ENCODE results near the gene UBASH3B. TPM values are rescaled to one million over a fixed set of nuclear protein-coding genes. Genes with fewer than 3 reads are reported as not detected.
"Not testable (repeated sequence)": the region's sequence is repeated elsewhere in the genome, so short reads cannot be mapped to it uniquely, and the experiment has no call there.

The UBASH3B gene
- total RNA-seq, 1 experiment from 2014 or later: 9.4 TPM

DNA sequence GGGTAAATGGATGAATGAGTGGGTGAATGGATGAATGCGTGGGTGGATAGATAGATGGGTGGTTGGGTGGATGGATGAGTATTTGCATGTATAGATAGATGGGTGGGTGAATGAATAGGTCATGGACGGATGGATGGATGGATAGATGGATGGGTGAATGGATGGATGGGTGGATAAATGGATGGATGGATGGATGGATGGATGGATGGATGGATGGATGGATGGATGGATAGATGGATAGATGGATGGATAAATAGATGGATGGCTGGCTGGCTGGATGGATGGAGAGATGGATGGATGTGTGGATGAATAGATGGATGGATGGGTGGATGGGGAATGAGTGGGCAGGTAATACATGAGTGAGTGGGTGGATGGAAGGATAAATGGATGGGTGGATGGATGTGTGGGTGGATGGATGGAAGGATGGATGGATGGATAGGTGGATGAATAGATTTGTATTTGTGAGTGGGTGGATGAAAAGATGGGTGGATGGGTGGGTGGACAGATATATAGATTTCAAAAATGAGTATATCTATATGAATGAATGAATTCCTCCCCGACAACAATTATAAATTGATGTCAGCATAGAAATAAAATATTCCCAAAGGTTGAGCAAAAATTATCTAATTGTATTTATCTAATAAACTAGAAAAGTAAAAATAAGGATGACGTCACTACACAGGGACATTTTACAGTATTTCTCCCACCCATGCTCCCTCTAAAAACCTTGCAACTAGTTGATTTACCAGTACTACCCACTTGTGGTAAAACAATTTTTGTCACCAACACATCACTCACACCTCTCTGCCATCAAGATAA lies 182.2 kb downstream of the UBASH3B start:
- no peak for DNase-seq
- Histone ChIP-seq H3K4me3 (no peak overlapping the region), H3K36me3 (no peaks in the 10 kb centered on the region), H3K27me3 (no peaks in the 10 kb centered on the region; the same call in none of the 2 replicates), H3K9me3 (no peaks in the 10 kb centered on the region)

DNA sequence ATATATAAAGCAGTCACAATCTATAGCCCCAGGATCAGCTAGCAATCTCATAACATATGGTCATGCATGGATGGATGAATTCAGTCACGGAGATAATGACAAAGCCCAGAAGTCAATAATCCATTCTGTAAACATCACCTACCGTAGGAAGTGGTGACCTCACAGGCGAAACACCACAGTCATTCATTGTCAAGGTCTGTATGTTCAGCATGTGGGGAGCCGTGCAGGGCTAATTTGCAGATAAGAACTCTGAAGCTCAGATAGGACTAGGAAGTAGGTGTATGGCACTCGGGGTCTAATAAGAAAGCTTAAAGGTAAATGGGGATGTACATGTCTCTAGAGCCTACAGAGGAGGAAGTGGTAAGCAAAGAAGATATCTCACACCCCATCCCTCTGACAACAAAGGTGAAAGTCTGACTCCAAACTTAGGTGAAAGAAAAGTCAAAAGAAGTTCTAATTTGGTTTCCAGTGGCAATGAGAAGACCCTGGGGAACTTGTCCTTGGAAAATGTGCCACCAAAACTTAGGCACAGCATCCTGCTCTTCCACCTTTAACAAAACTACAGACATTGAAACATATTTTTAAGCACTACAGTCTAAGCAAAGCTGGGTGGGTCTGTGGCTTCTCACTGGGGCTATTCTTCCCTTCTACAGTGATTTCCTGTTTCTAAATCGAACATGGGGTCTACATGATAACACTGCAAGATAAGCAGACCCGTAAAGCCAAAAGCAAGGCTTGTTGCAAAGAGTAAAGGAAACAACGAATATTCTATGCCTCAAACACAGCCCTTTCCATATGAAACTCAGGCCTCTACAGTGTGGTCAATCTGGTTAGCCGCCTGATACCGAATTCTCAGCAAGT lies 188.0 kb downstream of the UBASH3B start:
- Histone ChIP-seq H3K27me3 (peaks cover 3% of the 10 kb centered on the region; the same call in 1 of the 2 replicates), H3K36me3 (no peaks in the 10 kb centered on the region), H3K9me3 (no peaks in the 10 kb centered on the region), H3K4me3 (no peak overlapping the region)
- DNase-seq: no peak

DNA sequence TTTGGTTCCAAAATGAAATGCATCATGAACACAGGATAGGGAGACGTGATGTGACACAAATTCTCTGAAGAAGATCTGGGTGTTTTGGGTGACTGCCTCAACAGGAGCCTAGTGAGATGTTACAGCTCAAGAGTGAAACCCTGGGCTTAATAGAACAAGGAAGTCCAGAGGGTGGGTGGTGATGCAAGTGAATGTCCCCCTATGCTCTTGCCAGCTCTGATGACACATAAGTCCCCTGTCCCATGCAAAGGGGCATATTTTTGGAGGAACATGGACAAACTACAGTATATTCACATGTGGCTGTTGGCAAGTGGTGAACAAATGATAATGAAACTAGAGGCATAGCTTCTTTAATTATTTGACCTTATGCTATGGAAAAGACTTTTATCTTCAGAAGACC lies 191.9 kb downstream of the UBASH3B start:
- H3K27me3 ChIP-seq: 0 out of 2 replicates have a peak, but pooled peaks cover 3% of the 10 kb centered on the region
- H3K36me3 ChIP-seq: no peaks in the 10 kb centered on the region
- H3K4me3 ChIP-seq: no peak overlapping the region
- DNase-seq: no peak
- H3K9me3 ChIP-seq: no peaks in the 10 kb centered on the region

DNA sequence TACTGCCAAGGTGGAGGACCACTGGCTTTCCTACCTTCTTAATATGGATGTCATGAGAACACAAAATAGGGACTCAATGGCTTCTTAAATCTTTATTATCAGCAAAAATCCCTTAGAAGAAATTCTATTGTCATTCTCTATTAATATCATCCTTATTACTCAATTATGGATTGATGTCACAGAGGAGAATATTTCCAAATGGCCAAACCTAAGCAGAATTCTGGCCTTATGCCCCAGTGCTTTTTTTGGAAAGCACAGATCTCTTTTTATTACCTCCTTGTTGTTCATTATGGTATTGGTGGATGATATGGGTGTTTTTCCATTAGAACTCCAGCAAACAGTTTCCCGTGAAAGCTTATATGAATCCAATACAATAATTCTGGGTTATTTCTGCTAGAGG lies 192.7 kb downstream of the UBASH3B start:
- H3K36me3 ChIP-seq: no peaks in the 10 kb centered on the region
- H3K9me3 ChIP-seq: no peaks in the 10 kb centered on the region
- H3K27me3 ChIP-seq: 0 out of 2 replicates have a peak, but pooled peaks cover 3% of the 10 kb centered on the region
- H3K4me3 ChIP-seq: no peak overlapping the region
- DNase-seq: no peak

DNA sequence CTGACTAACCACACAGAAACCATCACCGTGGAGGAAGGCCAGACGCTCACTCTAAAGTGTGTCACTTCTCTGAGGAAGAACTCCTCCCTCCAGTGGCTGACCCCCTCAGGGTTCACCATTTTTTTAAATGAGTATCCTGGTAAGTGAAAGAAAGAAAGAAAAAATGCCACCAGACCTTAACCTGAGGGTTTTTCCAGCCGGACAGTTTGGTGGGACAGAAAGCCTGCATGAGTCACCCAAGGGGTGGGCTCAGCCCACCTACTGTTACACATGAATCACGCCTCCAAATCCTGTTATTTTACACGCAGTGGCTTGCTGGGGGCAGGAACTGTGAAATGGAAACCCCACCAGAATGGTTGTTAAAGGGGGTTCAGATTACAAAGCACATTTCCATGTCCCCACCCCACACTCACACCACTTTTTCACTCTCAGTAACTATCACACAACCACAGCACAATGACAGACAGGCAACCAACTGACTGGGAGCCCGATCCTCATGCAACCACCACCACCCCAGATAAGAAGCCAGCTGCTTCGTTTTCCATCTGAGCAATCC lies 194.6 kb downstream of the UBASH3B start:
- no peaks in the 10 kb centered on the region for H3K9me3 ChIP-seq
- H3K36me3 ChIP-seq: no peaks in the 10 kb centered on the region
- no peak overlapping the region for H3K4me3 ChIP-seq
- peak; percentile 5 for DNase-seq
- no peaks in the 10 kb centered on the region for H3K27me3 ChIP-seq

DNA sequence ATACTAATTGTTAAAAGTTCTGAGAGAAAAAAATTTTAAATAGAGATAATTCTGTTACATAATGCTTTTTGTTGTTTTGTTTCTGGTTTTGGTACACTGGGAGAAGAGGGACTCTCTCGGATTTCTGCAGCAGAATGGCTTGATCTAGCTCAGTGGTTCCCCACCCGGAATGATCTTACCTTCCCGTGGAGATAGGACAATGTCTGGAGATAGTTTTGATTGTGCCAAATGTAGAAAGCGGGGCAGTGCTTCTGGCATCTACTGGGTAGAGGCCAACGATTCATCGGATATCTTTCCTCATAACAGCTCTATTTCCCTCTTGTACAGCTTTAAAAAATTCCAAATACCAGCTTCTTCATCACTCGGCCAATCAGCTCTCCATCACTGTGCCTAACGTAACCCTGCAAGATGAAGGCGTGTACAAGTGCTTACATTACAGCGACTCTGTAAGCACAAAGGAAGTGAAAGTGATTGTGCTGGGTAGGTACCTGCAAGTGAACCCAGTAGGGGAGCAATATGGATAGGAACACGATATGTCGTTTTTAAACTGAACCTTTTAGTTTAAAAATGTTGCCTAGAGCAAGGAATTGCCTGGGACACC lies 195.9 kb downstream of the UBASH3B start:
- H3K27me3 ChIP-seq: no peaks in the 10 kb centered on the region
- H3K9me3 ChIP-seq: no peaks in the 10 kb centered on the region
- no peak overlapping the region for H3K4me3 ChIP-seq
- no peaks in the 10 kb centered on the region for H3K36me3 ChIP-seq
- no peak for DNase-seq

DNA sequence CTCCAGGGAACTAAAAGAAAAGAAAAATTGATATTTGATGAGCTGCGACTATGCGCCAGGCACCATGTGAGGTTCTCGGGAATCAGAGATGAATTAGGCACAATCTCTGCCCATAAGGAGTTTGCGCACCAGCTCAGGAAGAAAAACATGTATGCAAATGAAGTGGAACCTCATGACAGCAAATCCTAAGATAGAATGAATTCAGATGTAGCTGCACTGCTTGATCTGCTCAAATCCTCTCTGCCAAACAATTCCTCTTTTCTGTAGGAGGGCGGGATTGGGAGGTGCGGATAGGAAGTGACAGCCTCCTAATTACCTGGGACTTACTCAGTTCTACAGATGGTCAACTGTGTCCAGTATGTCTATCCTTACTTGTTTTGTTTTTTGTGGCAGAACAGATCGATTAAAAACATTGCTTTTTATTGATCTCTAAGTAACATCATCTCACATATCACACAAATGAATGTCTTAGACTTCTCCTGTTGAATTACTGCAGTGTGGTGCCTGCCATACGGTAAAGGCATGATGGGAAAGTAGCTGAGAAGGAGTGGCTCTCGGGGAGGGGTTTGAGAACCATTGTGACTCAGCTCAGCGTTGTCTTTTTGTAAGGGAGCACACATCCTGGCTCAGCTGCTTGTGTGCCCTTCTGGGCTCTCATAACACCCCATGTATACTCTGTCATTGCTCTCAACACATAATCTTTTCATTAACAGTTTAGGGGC lies 196.7 kb downstream of the UBASH3B start:
- peak; percentile 9 for DNase-seq
- Histone ChIP-seq H3K4me3 (no peak overlapping the region), H3K36me3 (no peaks in the 10 kb centered on the region), H3K27me3 (no peaks in the 10 kb centered on the region), H3K9me3 (no peaks in the 10 kb centered on the region)

DNA sequence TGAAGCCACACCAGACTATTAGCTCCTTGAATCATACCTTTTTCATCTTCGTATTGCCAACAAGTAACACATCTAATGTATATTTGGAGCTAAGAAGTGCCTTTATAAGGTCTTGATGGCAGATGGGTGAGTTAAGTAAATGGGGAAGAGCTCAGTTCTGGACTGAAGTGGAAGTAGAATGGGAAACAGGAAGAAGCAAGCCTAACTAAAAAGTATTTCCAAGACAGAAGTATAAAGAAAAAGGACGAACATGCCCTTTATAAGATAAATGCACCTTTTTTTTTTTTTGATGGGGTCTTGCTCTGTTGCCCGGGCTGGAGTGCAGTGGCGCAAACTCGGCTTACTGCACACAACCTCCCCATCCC lies 197.3 kb downstream of the UBASH3B start:
- Histone ChIP-seq H3K36me3 (no peaks in the 10 kb centered on the region), H3K27me3 (no peaks in the 10 kb centered on the region), H3K4me3 (no peak overlapping the region), H3K9me3 (no peaks in the 10 kb centered on the region)
- DNase-seq: no peak

DNA sequence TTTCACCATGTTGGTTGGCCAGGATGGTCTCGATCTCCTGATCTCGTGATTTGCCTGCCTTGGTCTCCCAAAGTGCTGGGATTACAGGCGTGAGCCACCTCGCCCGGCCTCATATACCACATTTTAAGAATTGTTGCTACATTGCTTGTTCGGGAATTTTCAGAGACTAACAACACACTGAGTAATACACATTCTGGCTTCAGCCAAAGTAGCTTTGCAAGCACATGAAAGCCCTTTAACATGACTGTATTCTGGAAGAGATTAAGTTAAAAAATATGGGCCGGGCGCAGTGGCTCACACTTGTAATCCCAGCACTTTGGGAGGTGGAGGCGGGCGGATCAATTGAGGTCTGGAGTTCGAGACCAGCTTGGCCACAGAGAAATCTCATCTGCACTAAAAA lies 197.7 kb downstream of the UBASH3B start:
- Histone ChIP-seq H3K4me3 (no peak overlapping the region), H3K36me3 (no peaks in the 10 kb centered on the region), H3K27me3 (no peaks in the 10 kb centered on the region), H3K9me3 (no peaks in the 10 kb centered on the region)
- no peak for DNase-seq

DNA sequence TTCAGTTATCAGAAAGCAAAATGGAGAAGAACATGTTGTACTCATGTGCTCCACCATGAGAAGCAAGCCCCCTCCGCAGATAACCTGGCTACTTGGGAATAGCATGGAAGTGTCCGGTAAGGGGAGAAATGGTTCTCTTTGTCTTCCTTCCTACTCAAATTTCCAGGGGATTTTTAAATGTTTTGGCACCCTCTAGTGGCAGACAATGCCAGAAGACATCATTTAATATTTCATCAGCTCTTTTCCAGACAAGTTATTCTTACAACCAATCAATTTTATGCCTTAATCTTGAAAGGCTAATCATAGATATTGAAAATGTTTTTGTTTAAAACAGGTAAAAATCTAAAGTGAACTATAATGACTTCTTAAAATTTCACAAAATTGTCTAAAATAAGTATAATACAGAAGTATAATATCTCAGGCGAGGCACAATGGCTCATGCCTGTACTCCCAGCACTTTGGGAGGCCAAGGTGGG lies 198.5 kb downstream of the UBASH3B start:
- Histone ChIP-seq H3K27me3 (no peaks in the 10 kb centered on the region), H3K4me3 (no peak overlapping the region), H3K9me3 (no peaks in the 10 kb centered on the region), H3K36me3 (no peaks in the 10 kb centered on the region)
- peak; percentile 4 for DNase-seq

DNA sequence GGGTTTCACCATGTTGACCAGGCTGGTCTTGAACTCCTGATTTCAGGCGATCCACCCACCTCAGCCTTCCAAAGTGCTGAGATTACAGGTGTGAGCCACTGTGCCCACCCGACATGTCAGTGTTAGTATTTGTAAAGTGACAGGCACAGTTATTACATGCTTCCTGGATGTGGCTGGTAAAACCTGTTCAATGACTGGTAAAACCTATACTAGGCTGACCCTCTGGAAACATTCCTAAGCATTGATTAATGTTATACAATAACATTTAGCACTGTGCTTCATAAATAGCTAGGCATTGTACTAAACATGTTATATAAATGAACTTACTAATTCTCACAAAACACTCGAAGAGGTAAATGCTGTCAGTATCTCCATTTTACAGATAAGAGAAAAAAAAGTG lies 206.1 kb downstream of the UBASH3B start:
- Histone ChIP-seq H3K27me3 (peaks cover 10% of the 10 kb centered on the region; the same call in 1 of the 2 replicates), H3K36me3 (no peaks in the 10 kb centered on the region), H3K9me3 (no peaks in the 10 kb centered on the region), H3K4me3 (no peak overlapping the region)
- DNase-seq: no peak

DNA sequence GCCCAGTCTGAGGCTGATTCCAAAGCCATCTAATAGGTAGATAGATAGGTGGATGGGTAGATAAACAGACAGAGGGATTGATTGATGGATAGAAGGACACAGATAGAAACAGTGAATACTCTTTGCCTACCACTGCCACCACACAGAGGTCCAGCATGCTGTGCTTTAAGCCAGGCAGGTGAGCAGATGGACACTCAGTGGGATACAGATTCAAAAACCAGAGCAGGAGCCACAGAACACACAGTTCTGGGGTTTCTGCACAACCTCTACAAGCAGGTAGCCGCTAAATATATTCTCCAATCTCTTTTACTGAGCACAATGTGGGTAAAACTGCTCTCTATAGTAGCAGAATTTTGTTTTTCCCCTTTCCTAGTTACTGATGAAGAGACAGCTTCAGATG lies 206.6 kb downstream of the UBASH3B start:
- Histone ChIP-seq H3K27me3 (peaks cover 10% of the 10 kb centered on the region; the same call in 1 of the 2 replicates), H3K4me3 (no peak overlapping the region), H3K36me3 (no peaks in the 10 kb centered on the region), H3K9me3 (no peaks in the 10 kb centered on the region)
- DNase-seq: no peak

DNA sequence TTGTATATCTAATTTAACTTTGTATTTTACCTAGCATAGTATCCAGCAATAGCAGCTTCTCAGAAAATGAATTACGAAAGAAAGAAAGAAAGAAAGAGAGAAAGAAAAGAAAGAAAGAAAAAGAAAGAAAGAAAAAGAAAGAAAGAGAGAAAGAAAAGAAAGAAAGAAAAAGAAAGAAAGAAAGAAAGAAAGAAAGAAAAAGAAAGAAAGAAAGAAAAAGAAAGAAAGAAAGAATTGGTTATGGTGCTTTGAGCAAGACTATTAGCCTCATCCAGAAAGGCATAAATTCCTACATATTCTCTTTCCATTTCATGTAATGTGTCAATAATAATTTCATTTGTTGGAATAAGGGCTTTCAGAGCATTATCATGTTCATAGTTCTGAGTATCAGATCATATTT lies 207.6 kb downstream of the UBASH3B start:
- H3K36me3 ChIP-seq, DNase-seq, H3K9me3 ChIP-seq, H3K4me3 ChIP-seq: not testable (repeated sequence)
- peaks cover 10% of the 10 kb centered on the region; the same call in 1 of the 2 replicates for H3K27me3 ChIP-seq

DNA sequence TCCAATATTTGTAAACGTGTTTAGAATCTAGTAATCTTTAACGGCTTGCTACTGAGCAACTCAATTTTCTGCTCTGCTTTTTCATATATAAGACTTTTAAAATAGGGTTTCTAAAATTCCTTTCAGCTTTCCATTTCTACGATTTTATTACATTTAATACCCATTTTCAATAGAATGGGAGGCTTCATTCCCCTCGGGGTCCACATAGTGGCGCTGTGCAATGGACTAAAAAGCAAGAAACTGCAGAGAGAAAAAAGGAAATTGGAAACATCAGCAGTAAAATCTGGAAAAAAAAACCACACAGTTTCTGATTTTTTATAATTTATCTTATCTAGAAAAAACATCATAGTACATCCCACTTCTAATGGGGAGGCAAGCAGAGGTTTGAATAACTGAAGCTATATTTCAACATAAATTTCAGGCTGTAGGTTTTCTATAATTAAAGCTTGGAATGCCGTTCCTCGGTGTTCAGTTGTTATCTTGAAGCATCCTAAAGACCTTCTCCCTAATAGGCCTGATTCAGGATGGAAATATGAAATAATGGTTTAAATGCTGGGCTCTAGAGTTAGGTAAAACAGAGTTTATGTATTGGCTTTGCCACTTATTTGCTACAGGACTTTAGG lies 208.3 kb downstream of the UBASH3B start:
- no peaks in the 10 kb centered on the region for H3K9me3 ChIP-seq
- peaks cover 10% of the 10 kb centered on the region; the same call in 1 of the 2 replicates for H3K27me3 ChIP-seq
- no peak overlapping the region for H3K4me3 ChIP-seq
- no peaks in the 10 kb centered on the region for H3K36me3 ChIP-seq
- peak; percentile 16 for DNase-seq
